ENCODE data around the gene PLEKHM3. TPM values are rescaled to one million over a fixed set of nuclear protein-coding genes. Genes with fewer than 3 reads are reported as not detected.

Gene PLEKHM3
- total and polyA plus RNA-seq, 2 of the 13 experiments (the other 11 are each of a cell fraction or from before 2014, with no cell fraction given), result 4.5 to 4.7 TPM

- TF ChIP-seq, protein P1, sequence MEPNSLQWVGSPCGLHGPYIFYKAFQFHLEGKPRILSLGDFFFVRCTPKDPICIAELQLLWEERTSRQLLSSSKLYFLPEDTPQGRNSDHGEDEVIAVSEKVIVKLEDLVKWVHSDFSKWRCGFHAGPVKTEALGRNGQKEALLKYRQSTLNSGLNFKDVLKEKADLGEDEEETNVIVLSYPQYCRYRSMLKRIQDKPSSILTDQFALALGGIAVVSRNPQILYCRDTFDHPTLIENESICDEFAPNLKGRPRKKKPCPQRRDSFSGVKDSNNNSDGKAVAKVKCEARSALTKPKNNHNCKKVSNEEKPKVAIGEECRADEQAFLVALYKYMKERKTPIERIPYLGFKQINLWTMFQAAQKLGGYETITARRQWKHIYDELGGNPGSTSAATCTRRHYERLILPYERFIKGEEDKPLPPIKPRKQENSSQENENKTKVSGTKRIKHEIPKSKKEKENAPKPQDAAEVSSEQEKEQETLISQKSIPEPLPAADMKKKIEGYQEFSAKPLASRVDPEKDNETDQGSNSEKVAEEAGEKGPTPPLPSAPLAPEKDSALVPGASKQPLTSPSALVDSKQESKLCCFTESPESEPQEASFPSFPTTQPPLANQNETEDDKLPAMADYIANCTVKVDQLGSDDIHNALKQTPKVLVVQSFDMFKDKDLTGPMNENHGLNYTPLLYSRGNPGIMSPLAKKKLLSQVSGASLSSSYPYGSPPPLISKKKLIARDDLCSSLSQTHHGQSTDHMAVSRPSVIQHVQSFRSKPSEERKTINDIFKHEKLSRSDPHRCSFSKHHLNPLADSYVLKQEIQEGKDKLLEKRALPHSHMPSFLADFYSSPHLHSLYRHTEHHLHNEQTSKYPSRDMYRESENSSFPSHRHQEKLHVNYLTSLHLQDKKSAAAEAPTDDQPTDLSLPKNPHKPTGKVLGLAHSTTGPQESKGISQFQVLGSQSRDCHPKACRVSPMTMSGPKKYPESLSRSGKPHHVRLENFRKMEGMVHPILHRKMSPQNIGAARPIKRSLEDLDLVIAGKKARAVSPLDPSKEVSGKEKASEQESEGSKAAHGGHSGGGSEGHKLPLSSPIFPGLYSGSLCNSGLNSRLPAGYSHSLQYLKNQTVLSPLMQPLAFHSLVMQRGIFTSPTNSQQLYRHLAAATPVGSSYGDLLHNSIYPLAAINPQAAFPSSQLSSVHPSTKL (CRISPR knock-in tag; IDR thresholded peaks at IDR 0.05), result peak; percentile 90
- TF ChIP-seq ZNF296 (CRISPR knock-in tag; conservative IDR thresholded peaks at IDR 0.05) (no peak), ZKSCAN1 (IDR thresholded peaks at IDR 0.05; ENCODE audit: low read length) (no peak), FLYWCH1 (CRISPR knock-in tag; IDR thresholded peaks at IDR 0.05) (no peak), ZNF10 (CRISPR knock-in tag; IDR thresholded peaks at IDR 0.05; ENCODE audit: borderline replicate concordance, low read depth) (no peak), NFATC3 (CRISPR knock-in tag; IDR thresholded peaks at IDR 0.05) (no peak), SMAD3 (CRISPR knock-in tag; IDR thresholded peaks at IDR 0.05) (0 out of 2 replicates have a peak, but pooled peaks have one; percentile 55), FOXP4 (CRISPR knock-in tag; IDR thresholded peaks at IDR 0.05) (peak; percentile 72; the same call in 1 of the 2 replicates), ZGPAT (CRISPR knock-in tag; IDR thresholded peaks at IDR 0.05) (peak; percentile 55; the same call in 1 of the 2 replicates), GFI1 (CRISPR knock-in tag; IDR thresholded peaks at IDR 0.05; ENCODE audit: borderline replicate concordance) (0 out of 2 replicates have a peak, but pooled peaks have one; percentile 45), SIX1 (CRISPR knock-in tag; IDR thresholded peaks at IDR 0.05; ENCODE audit: borderline replicate concordance) (peak; percentile 67; the same call in 1 of the 2 replicates), MAFF (IDR thresholded peaks at IDR 0.05; ENCODE audit: low read depth, low read length) (peak; percentile 9; the same call in 1 of the 2 replicates), TBX3 (IDR thresholded peaks at IDR 0.05; ENCODE audit: borderline replicate concordance) (peak; percentile 83), ZIK1 (CRISPR knock-in tag; IDR thresholded peaks at IDR 0.05; ENCODE audit: borderline replicate concordance, low read depth) (no peak)
- TF ChIP-seq, protein P2, sequence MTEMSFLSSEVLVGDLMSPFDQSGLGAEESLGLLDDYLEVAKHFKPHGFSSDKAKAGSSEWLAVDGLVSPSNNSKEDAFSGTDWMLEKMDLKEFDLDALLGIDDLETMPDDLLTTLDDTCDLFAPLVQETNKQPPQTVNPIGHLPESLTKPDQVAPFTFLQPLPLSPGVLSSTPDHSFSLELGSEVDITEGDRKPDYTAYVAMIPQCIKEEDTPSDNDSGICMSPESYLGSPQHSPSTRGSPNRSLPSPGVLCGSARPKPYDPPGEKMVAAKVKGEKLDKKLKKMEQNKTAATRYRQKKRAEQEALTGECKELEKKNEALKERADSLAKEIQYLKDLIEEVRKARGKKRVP (CRISPR knock-in tag; IDR thresholded peaks at IDR 0.05), result 0 out of 4 replicates have a peak, but pooled peaks of 1 of the 2 experiments have one; percentile 12
- TF ChIP-seq, protein P3, sequence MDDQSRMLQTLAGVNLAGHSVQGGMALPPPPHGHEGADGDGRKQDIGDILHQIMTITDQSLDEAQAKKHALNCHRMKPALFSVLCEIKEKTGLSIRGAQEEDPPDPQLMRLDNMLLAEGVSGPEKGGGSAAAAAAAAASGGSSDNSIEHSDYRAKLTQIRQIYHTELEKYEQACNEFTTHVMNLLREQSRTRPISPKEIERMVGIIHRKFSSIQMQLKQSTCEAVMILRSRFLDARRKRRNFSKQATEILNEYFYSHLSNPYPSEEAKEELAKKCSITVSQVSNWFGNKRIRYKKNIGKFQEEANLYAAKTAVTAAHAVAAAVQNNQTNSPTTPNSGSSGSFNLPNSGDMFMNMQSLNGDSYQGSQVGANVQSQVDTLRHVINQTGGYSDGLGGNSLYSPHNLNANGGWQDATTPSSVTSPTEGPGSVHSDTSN (CRISPR knock-in tag; IDR thresholded peaks at IDR 0.05; ENCODE audit: borderline replicate concordance), result no peak
- TF ChIP-seq, protein P4, sequence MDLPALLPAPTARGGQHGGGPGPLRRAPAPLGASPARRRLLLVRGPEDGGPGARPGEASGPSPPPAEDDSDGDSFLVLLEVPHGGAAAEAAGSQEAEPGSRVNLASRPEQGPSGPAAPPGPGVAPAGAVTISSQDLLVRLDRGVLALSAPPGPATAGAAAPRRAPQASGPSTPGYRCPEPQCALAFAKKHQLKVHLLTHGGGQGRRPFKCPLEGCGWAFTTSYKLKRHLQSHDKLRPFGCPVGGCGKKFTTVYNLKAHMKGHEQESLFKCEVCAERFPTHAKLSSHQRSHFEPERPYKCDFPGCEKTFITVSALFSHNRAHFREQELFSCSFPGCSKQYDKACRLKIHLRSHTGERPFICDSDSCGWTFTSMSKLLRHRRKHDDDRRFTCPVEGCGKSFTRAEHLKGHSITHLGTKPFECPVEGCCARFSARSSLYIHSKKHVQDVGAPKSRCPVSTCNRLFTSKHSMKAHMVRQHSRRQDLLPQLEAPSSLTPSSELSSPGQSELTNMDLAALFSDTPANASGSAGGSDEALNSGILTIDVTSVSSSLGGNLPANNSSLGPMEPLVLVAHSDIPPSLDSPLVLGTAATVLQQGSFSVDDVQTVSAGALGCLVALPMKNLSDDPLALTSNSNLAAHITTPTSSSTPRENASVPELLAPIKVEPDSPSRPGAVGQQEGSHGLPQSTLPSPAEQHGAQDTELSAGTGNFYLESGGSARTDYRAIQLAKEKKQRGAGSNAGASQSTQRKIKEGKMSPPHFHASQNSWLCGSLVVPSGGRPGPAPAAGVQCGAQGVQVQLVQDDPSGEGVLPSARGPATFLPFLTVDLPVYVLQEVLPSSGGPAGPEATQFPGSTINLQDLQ (CRISPR knock-in tag; IDR thresholded peaks at IDR 0.05), result no peak
These were observed 9.9 kb downstream of the PLEKHM3 start (continued) for GRCh38 chr2:208015475-208015874.

Data from HepG2 (cell line).